Fibroblast of peridontal ligament (primary cell): ENCODE measurements around the gene COL25A1.

Experiments
- DNase-seq: peaks from one replicate; pipeline ENCODE4 v3.0.0-alpha.2; 2010; ENCODE audit errors: extremely low read depth

The COL25A1 gene

GRCh38 chr4:109214622-109215301, 87.7 kb downstream of the COL25A1 start:
- DNase-seq = peak; percentile 13

GRCh38 chr4:109213056-109213455, 89.4 kb downstream of the COL25A1 start:
- no peak for DNase-seq

- no peak for DNase-seq
Observed at GRCh38 chr4:109211671-109212070, 90.8 kb downstream of the COL25A1 start.

GRCh38 chr4:109209647-109210046, 92.8 kb downstream of the COL25A1 start:
- DNase-seq = no peak

GRCh38 chr4:109207898-109208297, 94.6 kb downstream of the COL25A1 start:
- DNase-seq = no peak

GRCh38 chr4:109207061-109207460, 95.4 kb downstream of the COL25A1 start:
- DNase-seq = peak; percentile 78

- no peak for DNase-seq
Observed at GRCh38 chr4:109206620-109207019, 95.8 kb downstream of the COL25A1 start.

- DNase-seq = no peak
Observed at GRCh38 chr4:109205186-109205585, 97.3 kb downstream of the COL25A1 start.

GRCh38 chr4:109199585-109199984, 102.9 kb downstream of the COL25A1 start:
- DNase-seq = no peak

GRCh38 chr4:109195646-109196045, 106.8 kb downstream of the COL25A1 start:
- peak; percentile 64 for DNase-seq

- no peak for DNase-seq
Observed at GRCh38 chr4:109191216-109191615, 111.2 kb downstream of the COL25A1 start.

GRCh38 chr4:109186458-109186945, 116.0 kb downstream of the COL25A1 start:
- no peak for DNase-seq

- no peak for DNase-seq
Observed at GRCh38 chr4:109185951-109186350, 116.5 kb downstream of the COL25A1 start.

- DNase-seq = no peak
Observed at GRCh38 chr4:109185548-109185947, 116.9 kb downstream of the COL25A1 start.

GRCh38 chr4:109184491-109184961, 117.9 kb downstream of the COL25A1 start:
- DNase-seq = no peak

GRCh38 chr4:109183931-109184490, 118.4 kb downstream of the COL25A1 start:
- DNase-seq = no peak

- DNase-seq = no peak
Observed at GRCh38 chr4:109182696-109183095, 119.8 kb downstream of the COL25A1 start.

- no peak for DNase-seq
Observed at GRCh38 chr4:109179061-109179460, 123.4 kb downstream of the COL25A1 start.

GRCh38 chr4:109177096-109177810, 125.2 kb downstream of the COL25A1 start:
- DNase-seq = no peak

GRCh38 chr4:109174224-109174953, 128.1 kb downstream of the COL25A1 start:
- DNase-seq = no peak

- DNase-seq = no peak
Observed at GRCh38 chr4:109172301-109172700, 130.2 kb downstream of the COL25A1 start.

- peak; percentile 30 for DNase-seq
Observed at GRCh38 chr4:109171070-109171469, 131.4 kb downstream of the COL25A1 start.
